ENCODE measurements around the gene VGF. TPM values are rescaled to one million over a fixed set of nuclear protein-coding genes. Genes with fewer than 3 reads are reported as not detected.

Gene VGF
- total RNA-seq, 1 donor from 2014 or later, result 0.77 TPM

DNA sequence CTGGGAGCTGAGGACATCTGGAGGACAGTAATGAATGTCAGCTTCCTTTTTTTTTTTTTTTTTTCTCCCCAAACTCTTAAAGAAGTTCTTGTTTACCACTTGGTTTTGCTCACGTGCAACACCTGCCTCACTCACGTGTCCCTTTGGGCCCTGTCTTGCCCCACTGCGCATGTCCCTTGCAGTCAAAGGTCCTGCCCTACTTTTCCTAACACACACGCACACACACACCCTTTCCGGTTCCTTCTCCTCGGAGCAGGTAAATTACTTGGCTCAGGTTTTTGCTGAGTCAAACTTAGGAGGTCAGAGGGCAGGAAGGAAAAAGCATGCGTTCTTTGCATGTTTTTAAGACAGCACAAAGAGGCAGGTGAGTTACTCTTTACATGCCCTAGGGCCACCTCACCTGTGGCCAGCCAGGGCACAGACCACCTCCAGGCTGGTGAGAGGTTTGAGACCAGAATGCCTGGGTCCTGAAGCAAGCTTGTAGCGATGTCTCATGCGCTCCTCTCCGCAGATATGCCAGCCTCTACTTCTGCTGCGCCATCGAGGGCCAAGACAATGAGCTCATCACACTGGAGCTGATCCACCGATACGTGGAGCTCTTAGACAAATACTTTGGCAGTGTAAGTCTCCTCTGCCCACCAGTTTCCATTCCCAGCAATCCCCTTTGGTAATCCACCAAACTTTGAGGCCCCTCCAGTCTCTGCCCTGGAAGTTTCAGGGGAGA lies 8.3 kb downstream of the VGF start:
- TF ChIP-seq, protein P1, sequence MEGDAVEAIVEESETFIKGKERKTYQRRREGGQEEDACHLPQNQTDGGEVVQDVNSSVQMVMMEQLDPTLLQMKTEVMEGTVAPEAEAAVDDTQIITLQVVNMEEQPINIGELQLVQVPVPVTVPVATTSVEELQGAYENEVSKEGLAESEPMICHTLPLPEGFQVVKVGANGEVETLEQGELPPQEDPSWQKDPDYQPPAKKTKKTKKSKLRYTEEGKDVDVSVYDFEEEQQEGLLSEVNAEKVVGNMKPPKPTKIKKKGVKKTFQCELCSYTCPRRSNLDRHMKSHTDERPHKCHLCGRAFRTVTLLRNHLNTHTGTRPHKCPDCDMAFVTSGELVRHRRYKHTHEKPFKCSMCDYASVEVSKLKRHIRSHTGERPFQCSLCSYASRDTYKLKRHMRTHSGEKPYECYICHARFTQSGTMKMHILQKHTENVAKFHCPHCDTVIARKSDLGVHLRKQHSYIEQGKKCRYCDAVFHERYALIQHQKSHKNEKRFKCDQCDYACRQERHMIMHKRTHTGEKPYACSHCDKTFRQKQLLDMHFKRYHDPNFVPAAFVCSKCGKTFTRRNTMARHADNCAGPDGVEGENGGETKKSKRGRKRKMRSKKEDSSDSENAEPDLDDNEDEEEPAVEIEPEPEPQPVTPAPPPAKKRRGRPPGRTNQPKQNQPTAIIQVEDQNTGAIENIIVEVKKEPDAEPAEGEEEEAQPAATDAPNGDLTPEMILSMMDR (IDR thresholded peaks at IDR 0.05; ENCODE audit: unreplicated experiment), result no peak
- DNase-seq (ENCODE audit: low spot score), result no peak
- H3K27ac Mint-ChIP-seq (ENCODE audit: unreplicated experiment), result no peak overlapping the region
- peak overlapping the region; percentile 14 for H3K4me3 Mint-ChIP-seq (ENCODE audit: unreplicated experiment)
- H3K36me3 Mint-ChIP-seq (ENCODE audit: low read depth, unreplicated experiment), result peaks cover 14% of the 10 kb centered on the region
- peaks cover 6% of the 10 kb centered on the region for H3K4me1 Mint-ChIP-seq (ENCODE audit: unreplicated experiment)
- no peaks in the 10 kb centered on the region for H3K9me3 Mint-ChIP-seq (ENCODE audit: unreplicated experiment)
- H3K27me3 Mint-ChIP-seq (ENCODE audit: unreplicated experiment), result peaks cover 14% of the 10 kb centered on the region

DNA sequence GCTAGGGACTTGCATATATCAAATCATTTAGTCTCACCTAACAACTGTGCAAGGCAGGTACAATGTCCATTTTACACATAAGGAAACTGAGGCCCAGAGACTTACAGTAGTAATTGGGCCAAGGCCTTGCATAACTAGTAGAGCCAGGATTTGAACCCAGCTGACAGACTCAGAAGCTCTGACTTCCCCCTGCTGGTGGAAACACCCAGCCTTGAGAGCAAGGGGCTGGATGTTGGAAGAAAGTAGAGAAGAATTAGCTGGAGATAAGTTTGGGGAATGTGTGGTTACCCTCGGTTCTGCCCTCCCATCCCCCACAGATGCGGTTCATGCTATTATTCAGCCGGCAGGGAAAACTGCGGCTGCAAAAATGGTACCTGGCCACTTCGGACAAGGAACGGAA lies 9.1 kb downstream of the VGF start:
- Mint-ChIP-seq H3K9me3 (ENCODE audit: unreplicated experiment) (no peaks in the 10 kb centered on the region), H3K27me3 (ENCODE audit: unreplicated experiment) (peaks cover 12% of the 10 kb centered on the region), H3K4me3 (ENCODE audit: unreplicated experiment) (peak overlapping the region; percentile 53), H3K27ac (ENCODE audit: unreplicated experiment) (no peak overlapping the region), H3K36me3 (ENCODE audit: low read depth, unreplicated experiment) (peaks cover 14% of the 10 kb centered on the region), H3K4me1 (ENCODE audit: unreplicated experiment) (peaks cover 6% of the 10 kb centered on the region)
- no peak for DNase-seq (ENCODE audit: low spot score)
- TF ChIP-seq, protein P1 (IDR thresholded peaks at IDR 0.05; ENCODE audit: unreplicated experiment), result no peak

- TF ChIP-seq, protein P1 (IDR thresholded peaks at IDR 0.05; ENCODE audit: unreplicated experiment), result no peak
- Mint-ChIP-seq H3K4me1 (ENCODE audit: unreplicated experiment) (peaks cover 6% of the 10 kb centered on the region), H3K27ac (ENCODE audit: unreplicated experiment) (no peak overlapping the region), H3K4me3 (ENCODE audit: unreplicated experiment) (peak overlapping the region; percentile 79), H3K27me3 (ENCODE audit: unreplicated experiment) (peaks cover 13% of the 10 kb centered on the region), H3K36me3 (ENCODE audit: low read depth, unreplicated experiment) (peaks cover 14% of the 10 kb centered on the region), H3K9me3 (ENCODE audit: unreplicated experiment) (no peaks in the 10 kb centered on the region)
- no peak for DNase-seq (ENCODE audit: low spot score)
Observed at GRCh38 chr7:101155303-101155702, 10.1 kb downstream of the VGF start.

DNA sequence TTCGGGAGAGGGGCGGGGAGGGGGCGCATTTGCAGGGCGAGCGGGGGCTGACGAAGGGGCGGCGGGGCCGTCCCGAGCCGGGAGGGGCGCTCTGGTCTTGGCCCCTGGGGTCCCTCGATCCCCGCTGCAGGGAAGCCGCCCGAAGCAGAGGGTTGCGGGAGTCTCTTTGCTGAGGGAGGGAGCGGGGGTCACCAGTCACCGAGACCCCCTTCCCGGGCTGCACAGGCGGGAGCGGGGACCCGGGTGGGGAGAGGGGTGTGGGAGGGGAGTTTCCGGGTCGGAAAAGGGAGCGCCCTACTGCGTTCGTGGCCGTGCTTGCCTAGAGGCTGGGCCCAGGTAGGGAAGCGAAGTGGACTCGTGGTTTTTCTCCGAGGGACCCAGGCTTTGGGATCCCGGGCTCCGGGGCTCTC lies 10.7 kb downstream of the VGF start:
- H3K4me3 Mint-ChIP-seq (ENCODE audit: unreplicated experiment), result peak overlapping the region; percentile 79
- no peaks in the 10 kb centered on the region for H3K9me3 Mint-ChIP-seq (ENCODE audit: unreplicated experiment)
- TF ChIP-seq, protein P1 (IDR thresholded peaks at IDR 0.05; ENCODE audit: unreplicated experiment), result no peak
- no peak for DNase-seq (ENCODE audit: low spot score)
- H3K27ac Mint-ChIP-seq (ENCODE audit: unreplicated experiment), result no peak overlapping the region
- H3K36me3 Mint-ChIP-seq (ENCODE audit: low read depth, unreplicated experiment), result peaks cover 14% of the 10 kb centered on the region
- H3K4me1 Mint-ChIP-seq (ENCODE audit: unreplicated experiment), result peaks cover 6% of the 10 kb centered on the region
- peaks cover 12% of the 10 kb centered on the region for H3K27me3 Mint-ChIP-seq (ENCODE audit: unreplicated experiment)

DNA sequence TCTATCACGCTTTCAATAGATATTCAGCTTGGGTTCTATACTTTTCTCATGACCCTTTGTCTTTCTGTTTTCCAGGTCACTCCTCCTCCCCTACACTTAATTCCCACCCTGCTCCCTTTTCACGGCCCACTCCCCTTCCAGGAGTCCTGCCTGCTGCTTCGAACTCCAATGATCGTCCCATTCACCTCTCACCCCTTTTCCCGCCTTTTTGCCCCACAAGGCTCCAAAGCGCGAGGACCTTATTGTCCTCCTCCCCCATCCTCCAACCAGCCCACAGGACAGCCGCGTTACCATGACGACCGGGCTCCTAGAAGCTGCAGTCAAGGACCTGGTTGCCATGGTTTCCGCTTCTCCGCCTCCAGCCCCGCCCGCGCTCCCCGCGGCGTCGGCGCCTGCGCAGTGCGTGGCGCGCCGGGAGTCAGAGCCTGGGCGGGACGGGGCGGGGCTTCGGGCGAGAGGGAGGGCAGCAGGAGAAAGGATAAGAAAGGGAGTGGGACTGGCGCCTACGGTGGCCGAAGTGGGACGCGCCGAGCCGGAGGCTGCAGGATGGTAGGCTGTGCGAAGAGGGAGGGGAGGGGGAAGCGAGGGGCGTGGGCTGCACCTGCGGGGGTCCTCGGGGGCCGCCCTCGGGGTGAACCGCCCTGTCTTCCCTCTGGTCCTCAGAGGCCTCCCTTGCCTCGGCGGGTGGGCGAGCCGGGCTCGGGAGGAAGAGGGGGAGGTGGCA lies 11.2 kb downstream of the VGF start, which contains the start of gene AP1S1:
TSS of gene AP1S1 (plus strand) at position 508 of the 724 bp plus-strand sequence. CDS start at position 547, 39 bp downstream.
- DNase-seq (ENCODE audit: low spot score), result peak; percentile 97
- Mint-ChIP-seq H3K9me3 (ENCODE audit: unreplicated experiment) (no peaks in the 10 kb centered on the region), H3K27ac (ENCODE audit: unreplicated experiment) (peak within 1 kb of the TSS; percentile 74), H3K27me3 (ENCODE audit: unreplicated experiment) (peaks cover 12% of the 10 kb centered on the region), H3K4me3 (ENCODE audit: unreplicated experiment) (peak within 1 kb of the TSS; percentile 90), H3K36me3 (ENCODE audit: low read depth, unreplicated experiment) (peaks cover 11% of the 10 kb centered on the region), H3K4me1 (ENCODE audit: unreplicated experiment) (peaks cover 6% of the 10 kb centered on the region)
- TF ChIP-seq, protein P1 (IDR thresholded peaks at IDR 0.05; ENCODE audit: unreplicated experiment), result no peak
